Anterior cingulate cortex (tissue), 58 donors: Measurements from ENCODE around the gene SERTAD1.
A peak's percentile ranks its signal among the peaks of the same experiment; 100 is the strongest.

Experiments
- DNase-seq, 58 donors: peaks; one replicate each; lab custom pipeline; 2025; lab: John Stamatoyannopoulos, UW

The SERTAD1 gene

DNA sequence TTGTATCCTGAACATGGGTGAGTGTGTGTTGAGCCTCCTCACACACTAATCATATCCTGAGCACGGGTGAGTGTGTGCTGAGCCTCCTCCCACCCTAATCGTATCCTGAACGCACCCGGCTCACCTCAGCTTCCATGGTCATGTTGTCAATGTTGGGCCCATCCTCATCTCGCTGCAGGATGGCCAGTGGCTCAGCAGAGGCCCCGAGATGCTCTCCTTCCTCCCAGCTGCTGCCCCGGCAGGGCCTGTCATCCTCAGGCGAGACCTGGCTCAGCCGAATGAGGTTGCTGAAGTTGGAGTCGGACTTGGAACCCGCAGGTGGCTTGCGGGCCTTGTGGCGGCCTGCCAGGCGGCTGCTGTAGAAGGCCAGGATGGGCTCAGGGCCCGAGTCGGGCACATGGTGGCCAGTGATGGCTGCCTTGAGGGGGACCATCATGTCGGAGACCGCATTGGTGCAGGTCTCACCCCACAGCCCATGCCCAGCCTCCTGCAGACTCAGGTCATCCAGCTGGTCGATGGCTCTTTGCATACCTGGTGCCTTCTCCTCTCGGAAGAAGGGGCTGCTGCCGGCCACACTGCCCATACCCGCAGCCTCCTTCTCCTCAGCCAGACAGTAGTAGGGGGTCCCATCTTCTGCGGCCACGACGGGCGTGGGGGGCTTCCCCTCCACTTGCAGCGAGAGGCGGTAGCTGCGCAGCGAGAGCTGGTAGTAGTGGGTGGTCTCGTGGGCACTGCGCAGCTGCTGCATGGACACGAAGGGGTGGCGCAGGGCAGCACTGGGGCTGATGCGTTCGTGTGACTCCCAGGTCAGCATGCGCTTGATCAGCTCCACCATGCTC is 45.4 kb downstream of the SERTAD1 start:
- peak in 1 of 58 donors; percentile 10 for DNase-seq

DNA sequence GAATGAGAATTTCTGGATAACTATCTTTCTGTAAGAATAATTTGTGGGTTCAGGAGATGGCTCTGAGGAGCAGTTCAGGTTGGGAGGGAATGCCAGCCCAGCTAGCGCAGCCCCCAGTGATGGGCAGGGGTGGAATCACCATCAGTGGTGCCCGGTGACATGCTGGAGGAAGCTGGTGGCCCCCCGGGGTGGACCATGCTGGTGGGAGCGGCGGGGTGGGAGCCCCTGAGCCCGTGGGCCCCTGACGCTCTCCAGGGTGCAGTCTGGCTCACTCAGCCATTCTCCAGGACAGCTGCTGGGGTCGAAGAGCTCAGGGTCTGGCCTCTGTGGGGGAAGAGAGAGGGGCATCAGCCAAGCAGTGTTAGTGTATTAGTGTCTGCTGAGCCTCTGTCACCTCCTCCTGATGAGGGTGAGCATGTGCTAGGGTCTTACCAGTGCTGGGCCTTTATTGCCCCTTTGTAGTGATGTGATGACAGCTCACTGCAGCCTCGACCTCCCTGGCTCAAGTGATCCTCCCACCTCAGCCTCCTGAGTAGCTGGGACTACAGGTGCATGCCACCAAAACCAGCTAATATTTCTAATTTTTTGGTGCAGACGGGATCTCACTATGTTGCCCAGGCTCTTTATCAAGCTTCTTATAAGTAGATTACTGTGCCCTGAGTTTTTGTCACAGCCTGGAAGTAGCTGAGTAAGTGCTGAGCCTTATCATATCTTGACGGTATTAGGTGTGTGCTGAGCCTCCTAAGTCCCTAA is 46.2 kb downstream of the SERTAD1 start:
- no peak for DNase-seq

DNA sequence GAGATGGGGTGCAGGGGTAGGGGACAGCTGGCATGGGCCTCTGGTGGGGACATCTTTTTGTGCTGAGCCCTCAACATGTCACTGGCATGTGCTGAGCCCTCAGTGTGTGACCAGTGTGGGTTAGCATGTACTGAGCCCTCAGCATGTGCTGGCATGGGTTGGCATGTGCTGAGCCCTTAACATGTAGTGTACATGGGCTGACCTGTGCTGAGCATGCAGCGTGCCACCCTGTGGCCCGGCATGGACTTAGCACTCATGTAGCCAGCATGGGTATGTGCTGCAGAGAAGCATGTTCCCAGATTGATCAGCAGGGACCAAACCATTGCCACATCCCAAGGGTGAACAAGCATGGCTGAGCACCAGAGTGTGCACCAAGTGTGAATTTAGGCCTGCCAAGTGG is 47.3 kb downstream of the SERTAD1 start:
- DNase-seq, result no peak

DNA sequence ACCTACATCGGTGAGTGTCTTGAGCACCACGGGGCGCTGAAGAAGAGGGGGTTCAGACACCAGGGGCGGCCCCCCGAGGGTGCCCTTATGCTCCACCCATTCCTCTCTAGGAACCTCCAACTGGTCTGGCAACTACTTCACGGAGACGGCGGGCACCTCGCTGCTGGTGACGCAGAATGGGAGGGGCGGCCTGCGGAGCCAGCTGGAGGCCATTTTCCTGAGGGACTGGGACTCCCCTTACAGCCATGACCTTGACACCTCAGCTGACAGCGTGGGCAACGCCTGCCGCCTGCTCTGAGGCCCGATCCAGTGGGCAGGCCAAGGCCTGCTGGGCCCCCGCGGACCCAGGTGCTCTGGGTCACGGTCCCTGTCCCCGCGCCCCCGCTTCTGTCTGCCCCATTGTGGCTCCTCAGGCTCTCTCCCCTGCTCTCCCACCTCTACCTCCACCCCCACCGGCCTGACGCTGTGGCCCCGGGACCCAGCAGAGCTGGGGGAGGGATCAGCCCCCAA is 47.9 kb downstream of the SERTAD1 start:
- no peak for DNase-seq

GRCh38 chr19:40376286-40376862 is 49.4 kb downstream of the SERTAD1 start:
- no peak for DNase-seq

GRCh38 chr19:40374084-40374483 is 51.7 kb downstream of the SERTAD1 start:
- no peak for DNase-seq

- no peak for DNase-seq
Measured at GRCh38 chr19:40371802-40372122, 54.0 kb downstream of the SERTAD1 start.
